Measurements from ENCODE around the gene SMIM35.

The SMIM35 gene

DNA sequence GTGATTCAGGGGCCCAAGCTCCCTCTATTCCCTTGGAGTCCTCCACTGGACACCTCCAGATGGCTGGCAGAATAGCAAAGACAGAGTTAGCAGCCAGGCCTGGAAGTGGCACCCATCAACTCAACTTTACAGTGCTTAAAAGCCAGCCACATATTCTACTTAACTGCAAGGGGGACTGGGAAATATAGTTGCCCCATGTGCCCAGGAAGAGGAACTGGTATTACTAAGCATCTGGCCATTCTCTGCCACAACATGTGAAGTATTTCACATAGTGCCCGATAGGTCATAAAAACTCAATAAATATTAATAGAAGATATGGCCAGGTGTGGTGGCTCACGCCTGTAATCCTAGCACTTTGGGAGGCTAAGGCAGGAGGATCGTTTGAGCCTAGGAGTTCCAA is 106.0 kb downstream of the SMIM35 start:
- Histone ChIP-seq H3K9me2 (ENCODE audit: low read depth, low read length) (no peaks in the 10 kb centered on the region), H3K4me1 (ENCODE audit: insufficient read depth, low read length, severe bottlenecking) (no peaks in the 10 kb centered on the region), H3K9ac (ENCODE audit: low read length) (no peak overlapping the region), H3K79me2 (ENCODE audit: insufficient read depth, low read length) (no peaks in the 10 kb centered on the region), H3K27ac (ENCODE audit: low read depth, low read length, poor library complexity, severe bottlenecking) (no peak overlapping the region), H3K9me3 (ENCODE audit: low read length) (no peaks in the 10 kb centered on the region), H3K4me2 (ENCODE audit: low read length) (no peak overlapping the region), H3K36me3 (ENCODE audit: insufficient read depth, low read length) (no peaks in the 10 kb centered on the region; the same call in 1 of the 2 replicates), H3F3A (ENCODE audit: insufficient read depth, low read length) (no peaks in the 10 kb centered on the region), H3K27me3 (ENCODE audit: insufficient read depth, low read length) (no peaks in the 10 kb centered on the region), H4K20me1 (ENCODE audit: insufficient read depth, low read length) (no peaks in the 10 kb centered on the region), H3K4me3 (ENCODE audit: low read depth, low read length, poor library complexity, severe bottlenecking) (no peak overlapping the region), H2AFZ (ENCODE audit: low read length) (no peak overlapping the region)
- TF ChIP-seq EZH2 (IDR thresholded peaks at IDR 0.05; ENCODE audit: borderline replicate concordance, low read length) = no peak
- TF ChIP-seq, protein P1, sequence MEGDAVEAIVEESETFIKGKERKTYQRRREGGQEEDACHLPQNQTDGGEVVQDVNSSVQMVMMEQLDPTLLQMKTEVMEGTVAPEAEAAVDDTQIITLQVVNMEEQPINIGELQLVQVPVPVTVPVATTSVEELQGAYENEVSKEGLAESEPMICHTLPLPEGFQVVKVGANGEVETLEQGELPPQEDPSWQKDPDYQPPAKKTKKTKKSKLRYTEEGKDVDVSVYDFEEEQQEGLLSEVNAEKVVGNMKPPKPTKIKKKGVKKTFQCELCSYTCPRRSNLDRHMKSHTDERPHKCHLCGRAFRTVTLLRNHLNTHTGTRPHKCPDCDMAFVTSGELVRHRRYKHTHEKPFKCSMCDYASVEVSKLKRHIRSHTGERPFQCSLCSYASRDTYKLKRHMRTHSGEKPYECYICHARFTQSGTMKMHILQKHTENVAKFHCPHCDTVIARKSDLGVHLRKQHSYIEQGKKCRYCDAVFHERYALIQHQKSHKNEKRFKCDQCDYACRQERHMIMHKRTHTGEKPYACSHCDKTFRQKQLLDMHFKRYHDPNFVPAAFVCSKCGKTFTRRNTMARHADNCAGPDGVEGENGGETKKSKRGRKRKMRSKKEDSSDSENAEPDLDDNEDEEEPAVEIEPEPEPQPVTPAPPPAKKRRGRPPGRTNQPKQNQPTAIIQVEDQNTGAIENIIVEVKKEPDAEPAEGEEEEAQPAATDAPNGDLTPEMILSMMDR (IDR thresholded peaks at IDR 0.05; ENCODE audit: low read length) = no peak

DNA sequence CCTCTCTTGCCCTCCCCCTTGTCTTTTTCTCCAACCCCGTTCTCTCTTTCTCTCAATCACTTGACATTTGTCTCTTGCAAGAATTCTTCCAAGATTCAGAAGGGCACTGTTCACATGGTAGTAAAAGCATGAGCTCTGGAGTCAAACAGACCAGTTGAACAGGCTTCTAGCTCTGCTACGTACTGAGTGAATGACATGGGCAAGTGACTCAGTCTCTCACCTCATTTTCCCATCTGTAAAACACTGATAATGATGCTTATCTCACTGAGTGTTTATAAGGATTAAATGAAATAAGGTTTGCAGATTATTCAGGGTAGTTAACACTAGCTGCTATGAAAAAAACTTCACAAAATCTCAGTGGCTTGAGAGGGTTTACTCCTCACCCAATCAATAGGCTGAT is 106.5 kb downstream of the SMIM35 start:
- H3K36me3 ChIP-seq (ENCODE audit: insufficient read depth, low read length) = no peaks in the 10 kb centered on the region; the same call in 1 of the 2 replicates
- no peaks in the 10 kb centered on the region for H4K20me1 ChIP-seq (ENCODE audit: insufficient read depth, low read length)
- no peak overlapping the region for H2AFZ ChIP-seq (ENCODE audit: low read length)
- H3K4me3 ChIP-seq (ENCODE audit: low read depth, low read length, poor library complexity, severe bottlenecking) = no peak overlapping the region
- H3K9me2 ChIP-seq (ENCODE audit: low read depth, low read length) = no peaks in the 10 kb centered on the region
- H3K9ac ChIP-seq (ENCODE audit: low read length) = no peak overlapping the region
- no peaks in the 10 kb centered on the region for H3K4me1 ChIP-seq (ENCODE audit: insufficient read depth, low read length, severe bottlenecking)
- H3K4me2 ChIP-seq (ENCODE audit: low read length) = no peak overlapping the region
- no peaks in the 10 kb centered on the region for H3K27me3 ChIP-seq (ENCODE audit: insufficient read depth, low read length)
- H3K79me2 ChIP-seq (ENCODE audit: insufficient read depth, low read length) = no peaks in the 10 kb centered on the region
- no peaks in the 10 kb centered on the region for H3F3A ChIP-seq (ENCODE audit: insufficient read depth, low read length)
- no peak overlapping the region for H3K27ac ChIP-seq (ENCODE audit: low read depth, low read length, poor library complexity, severe bottlenecking)
- TF ChIP-seq EZH2 (IDR thresholded peaks at IDR 0.05; ENCODE audit: borderline replicate concordance, low read length) = no peak
- TF ChIP-seq, protein P1 (IDR thresholded peaks at IDR 0.05; ENCODE audit: low read length) = no peak
- no peaks in the 10 kb centered on the region for H3K9me3 ChIP-seq (ENCODE audit: low read length)

DNA sequence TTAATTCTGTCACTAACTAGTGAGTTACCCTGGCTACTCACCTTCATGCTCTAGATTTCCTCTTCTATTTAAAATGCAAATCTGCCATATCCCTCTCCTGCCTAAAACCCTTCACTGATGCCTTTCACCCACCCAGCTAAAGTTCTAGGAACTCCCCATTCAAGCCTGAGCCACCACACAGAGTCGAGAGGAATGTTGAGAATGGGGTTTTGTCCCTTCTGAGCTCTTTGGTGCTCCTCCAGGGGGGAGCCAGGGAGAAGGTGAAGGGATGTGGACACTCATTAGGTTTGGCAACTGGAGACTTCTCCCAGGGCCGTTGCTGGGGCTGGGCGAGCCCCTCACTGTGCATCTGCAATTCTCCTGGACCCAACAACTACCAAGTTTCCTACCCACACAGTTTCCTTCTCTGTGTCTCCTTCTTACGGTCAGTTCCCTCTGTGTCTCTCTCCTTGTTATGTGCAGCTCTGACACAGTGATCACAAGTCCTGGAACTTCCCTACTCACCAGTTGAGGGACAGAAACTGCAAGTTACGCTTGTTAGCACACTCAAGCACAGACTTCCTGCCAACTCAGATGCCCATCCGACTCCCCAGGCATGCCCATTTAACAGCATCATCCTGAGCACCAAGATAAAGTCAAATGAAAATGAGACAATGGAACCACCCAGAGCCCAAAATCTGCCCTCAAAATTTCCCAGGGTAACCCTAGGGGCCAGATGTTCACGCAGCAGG is 107.1 kb downstream of the SMIM35 start:
- Histone ChIP-seq H2AFZ (ENCODE audit: low read length) (no peak overlapping the region), H3K9me2 (ENCODE audit: low read depth, low read length) (no peaks in the 10 kb centered on the region), H3K4me2 (ENCODE audit: low read length) (no peak overlapping the region), H3K79me2 (ENCODE audit: insufficient read depth, low read length) (no peaks in the 10 kb centered on the region), H3F3A (ENCODE audit: insufficient read depth, low read length) (no peaks in the 10 kb centered on the region), H3K9me3 (ENCODE audit: low read length) (no peaks in the 10 kb centered on the region), H3K27ac (ENCODE audit: low read depth, low read length, poor library complexity, severe bottlenecking) (no peak overlapping the region), H3K4me1 (ENCODE audit: insufficient read depth, low read length, severe bottlenecking) (no peaks in the 10 kb centered on the region), H3K36me3 (ENCODE audit: insufficient read depth, low read length) (no peaks in the 10 kb centered on the region; the same call in 1 of the 2 replicates), H3K27me3 (ENCODE audit: insufficient read depth, low read length) (no peaks in the 10 kb centered on the region), H3K4me3 (ENCODE audit: low read depth, low read length, poor library complexity, severe bottlenecking) (no peak overlapping the region), H4K20me1 (ENCODE audit: insufficient read depth, low read length) (no peaks in the 10 kb centered on the region), H3K9ac (ENCODE audit: low read length) (no peak overlapping the region)
- TF ChIP-seq, protein P1 (IDR thresholded peaks at IDR 0.05; ENCODE audit: low read length) = no peak
- TF ChIP-seq EZH2 (IDR thresholded peaks at IDR 0.05; ENCODE audit: borderline replicate concordance, low read length) = no peak
